Activated CD4-positive, alpha-beta T cell treated with anti-CD3 and anti-CD28 coated beads, Interleukin-2, Interleukin-6, amounts not matched to agents 100 ng/mL and 50 ng/mL, durations not matched to agents 16 hours and 8 hours (primary cell): ENCODE measurements around the gene B3GNT8.
A peak's percentile ranks its signal among the peaks of the same experiment; 100 is the strongest.
"Not testable (repeated sequence)": the region's sequence is repeated elsewhere in the genome, so short reads cannot be mapped to it uniquely, and the experiment has no call there.

Experiments used
- DNase-seq: peaks from one replicate; pipeline ENCODE4 v3.0.0-alpha.2; 2020

Gene B3GNT8

DNA sequence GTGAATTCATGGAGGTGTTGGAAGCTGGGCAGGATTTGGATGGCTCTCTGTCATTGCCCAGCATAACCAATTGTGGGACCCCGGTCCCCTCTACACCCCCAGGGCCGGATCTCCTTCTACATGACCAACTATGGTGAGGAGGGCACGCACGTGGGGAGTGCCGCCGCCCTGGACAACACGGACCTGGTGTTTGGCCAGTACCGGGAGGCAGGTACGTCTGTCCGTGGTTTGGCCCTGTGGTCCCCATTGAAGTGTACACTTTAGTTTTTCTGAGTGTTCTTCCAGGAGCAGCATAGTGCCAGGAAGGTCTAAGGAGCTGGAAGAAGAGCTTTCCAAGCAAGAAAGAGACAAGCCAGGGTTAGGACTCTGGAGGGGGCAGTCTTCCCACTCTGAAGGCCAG lies 13.2 kb downstream of the B3GNT8 start:
- no peak for DNase-seq

DNA sequence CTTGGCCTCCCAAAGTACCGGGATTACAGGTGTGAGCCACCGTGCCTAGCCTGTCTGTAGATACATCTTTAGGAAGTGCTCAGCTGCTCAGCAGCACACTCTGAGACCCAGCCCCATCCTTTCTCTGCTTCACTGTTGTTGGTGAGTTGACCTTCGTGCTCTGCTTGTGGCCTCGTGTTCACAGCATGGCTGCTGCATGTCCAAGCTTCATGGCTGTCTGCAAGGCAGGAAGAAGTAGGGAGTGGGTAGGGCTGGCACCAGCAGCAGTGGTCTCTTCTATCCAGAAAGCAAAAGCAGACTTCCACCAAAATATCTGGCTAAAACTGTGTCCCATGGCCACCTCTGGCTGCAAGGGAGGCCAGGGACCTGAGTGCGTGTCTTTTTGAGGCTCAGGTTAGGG lies 14.2 kb downstream of the B3GNT8 start:
- DNase-seq = no peak

DNA sequence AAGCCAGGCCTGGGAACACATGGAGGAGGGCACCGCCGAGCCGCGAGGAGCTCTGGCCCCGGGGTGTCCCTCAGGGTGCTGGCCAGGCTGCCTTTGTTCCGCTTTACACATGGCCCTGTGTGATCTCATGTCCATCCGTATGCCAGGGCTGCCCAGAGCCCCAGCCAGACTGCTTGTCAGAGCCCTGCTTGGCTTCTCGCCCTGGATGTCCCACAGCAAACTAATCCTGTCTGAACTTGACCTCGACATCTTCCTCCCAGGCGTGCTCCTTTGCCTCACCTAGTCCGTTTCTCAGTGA lies 15.3 kb downstream of the B3GNT8 start:
- no peak for DNase-seq

DNA sequence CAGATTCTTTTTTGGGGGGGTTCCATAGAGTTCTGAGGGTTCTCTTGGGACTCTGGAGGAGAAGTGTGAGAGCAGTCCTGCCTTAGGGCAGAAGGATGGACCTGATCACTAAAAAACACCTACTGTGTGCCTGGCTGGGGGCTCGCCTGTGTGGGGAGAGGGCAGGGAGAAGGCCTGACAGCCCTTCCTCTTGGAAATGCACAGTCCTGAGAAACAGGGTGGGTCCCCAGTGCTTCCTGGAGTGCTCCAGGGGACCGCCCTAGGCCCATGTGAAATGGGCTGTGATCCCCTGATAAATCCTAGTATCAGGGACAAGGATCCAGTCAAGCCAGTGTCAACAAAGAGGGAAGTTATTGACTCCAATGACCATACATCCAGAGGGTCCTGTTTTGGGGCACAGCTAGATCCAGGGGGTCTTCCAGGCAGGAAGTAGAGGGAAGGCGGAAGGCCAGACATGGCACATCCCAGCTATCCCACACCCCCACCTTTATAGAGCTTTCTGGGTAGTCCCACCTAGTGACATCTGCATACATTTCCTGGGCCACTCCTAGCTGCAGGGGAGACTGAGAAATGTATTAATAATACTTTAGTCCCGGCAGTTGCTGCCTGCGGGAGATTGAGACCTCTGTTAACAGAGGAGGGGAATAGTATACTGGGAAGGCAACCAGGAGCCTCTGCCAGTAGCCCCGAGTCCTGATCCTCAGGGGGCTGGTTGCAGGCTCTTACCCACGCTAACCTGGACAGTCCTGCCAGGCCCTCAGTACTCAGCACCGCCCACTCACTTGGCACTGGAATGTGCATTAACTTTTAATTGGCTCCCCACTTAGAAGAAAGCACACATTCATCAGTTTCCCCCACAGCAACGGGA lies 15.8 kb downstream of the B3GNT8 start:
- no peak for DNase-seq

DNA sequence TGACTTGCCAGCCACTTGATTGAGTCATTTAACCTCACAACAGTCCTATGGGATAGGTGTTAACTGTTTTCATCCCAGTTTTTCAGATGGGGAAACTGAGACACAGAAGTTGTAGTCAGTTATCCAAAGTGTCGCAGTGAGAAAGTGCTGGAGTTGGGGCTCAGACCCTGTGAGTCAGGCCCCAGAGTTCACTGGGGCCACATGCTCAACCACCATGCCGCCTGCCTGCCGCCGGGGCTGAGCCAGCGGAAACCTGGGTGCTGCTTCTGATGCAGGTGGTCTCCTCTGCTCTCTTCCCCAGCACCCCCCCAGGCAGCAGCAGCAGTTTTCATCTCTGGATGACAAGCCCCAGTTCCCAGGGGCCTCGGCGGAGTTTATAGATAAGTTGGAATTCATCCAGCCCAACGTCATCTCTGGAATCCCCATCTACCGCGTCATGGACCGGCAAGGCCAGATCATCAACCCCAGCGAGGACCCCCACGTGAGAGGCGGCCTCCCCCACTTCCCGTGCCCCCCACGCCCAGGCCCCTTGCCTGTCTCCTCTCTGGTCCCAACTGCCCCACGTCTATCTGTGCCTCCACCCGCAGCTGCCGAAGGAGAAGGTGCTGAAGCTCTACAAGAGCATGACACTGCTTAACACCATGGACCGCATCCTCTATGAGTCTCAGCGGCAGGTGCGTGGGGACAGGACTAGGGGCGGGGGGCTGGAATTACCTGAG lies 16.7 kb downstream of the B3GNT8 start:
- DNase-seq = no peak

DNA sequence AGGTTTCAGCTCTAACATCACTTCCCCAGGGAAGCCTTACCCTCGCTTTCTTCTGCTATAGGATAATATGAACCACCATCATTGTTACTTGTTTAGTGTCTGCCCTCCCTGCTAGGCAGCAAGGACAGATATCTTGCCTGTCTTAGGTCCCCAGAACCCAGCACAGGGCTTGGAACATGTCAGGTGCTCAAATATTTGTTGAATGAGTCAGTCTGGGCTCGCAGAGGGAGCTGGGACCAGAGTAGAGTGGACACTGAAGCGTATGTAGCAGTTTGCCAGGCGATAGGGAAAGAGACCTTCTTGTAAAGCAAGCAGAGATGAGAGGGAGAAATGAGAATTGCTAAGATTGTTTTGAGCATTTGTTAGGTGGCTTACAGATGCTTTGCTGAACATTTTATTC lies 17.9 kb downstream of the B3GNT8 start:
- DNase-seq = no peak

DNA sequence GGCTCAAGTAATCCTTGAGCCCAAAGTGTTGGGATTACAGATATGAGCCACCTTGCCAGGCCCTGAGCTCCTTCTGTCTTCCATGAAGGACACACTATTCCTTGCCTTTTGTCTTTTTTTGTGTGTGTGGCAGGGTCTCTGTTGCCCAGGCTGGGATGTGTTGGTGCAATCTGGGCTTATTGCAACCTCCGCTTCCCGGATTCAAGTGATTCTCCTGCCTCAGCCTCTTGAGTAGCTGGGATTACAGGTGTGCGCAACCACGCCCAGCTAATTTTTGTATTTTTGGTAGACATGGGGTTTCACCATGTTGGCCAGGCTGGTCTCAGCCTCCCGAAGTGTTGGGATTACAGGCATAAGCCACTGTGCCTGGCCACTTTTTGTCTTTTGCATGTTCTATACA lies 18.3 kb downstream of the B3GNT8 start:
- not testable (repeated sequence) for DNase-seq

DNA sequence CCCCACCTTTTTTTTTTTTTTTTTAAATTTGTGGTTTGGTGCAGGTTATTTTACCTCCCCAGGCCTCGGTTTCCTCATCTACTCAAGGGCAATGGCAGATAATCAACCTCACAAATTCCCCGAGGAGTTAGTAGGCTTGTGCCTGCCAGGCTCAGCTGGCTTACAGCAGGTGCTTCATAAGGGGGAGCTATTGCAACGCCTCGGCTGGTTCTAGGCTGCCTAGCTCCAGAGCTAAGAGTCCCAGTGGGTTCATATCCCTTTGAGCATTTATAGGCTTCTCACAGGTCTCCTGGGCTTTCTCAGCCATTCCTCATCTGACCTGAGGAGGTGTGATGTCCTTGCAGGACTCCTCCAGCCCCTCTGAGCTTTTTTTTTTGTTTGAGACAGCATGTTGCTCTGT lies 18.9 kb downstream of the B3GNT8 start:
- no peak for DNase-seq

DNA sequence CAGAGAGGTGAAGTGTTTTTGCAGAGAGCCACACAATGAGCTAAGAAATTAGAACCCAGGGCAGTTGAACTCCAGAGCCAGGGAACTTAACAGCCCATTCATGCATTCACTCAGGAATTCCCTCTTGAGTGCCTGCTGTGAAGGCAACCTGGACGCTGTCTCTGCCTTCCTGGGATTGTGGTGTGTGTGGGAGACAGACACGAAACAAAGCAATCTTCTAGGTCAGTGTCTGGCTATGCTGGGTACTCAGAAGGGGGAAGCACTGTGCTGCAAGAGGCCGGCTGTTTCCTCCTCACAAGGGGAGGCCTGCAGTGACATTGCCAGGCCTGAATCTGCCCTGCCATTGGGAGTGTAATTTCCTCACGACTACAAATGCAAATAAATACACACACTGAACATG lies 19.9 kb downstream of the B3GNT8 start:
- DNase-seq = no peak

DNA sequence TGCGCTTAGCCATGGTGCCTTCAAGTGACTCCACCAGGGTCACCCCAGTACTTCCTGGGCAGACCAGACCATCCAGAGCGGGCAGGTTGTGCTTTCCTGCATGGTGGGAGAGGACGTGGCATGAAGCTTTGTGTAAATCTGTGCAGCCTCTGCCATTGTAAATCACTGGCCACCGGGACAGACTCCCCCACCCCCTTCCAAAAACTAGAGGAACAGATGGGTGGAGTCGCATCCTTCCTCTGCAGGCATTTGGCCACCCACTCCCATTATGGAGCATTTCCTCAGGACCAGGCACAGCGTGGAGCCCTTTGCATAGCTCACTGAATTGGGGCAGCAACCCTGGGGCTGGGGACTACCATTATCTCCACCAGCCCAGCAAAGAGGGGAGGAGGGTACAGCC lies 21.4 kb downstream of the B3GNT8 start:
- no peak for DNase-seq

DNA sequence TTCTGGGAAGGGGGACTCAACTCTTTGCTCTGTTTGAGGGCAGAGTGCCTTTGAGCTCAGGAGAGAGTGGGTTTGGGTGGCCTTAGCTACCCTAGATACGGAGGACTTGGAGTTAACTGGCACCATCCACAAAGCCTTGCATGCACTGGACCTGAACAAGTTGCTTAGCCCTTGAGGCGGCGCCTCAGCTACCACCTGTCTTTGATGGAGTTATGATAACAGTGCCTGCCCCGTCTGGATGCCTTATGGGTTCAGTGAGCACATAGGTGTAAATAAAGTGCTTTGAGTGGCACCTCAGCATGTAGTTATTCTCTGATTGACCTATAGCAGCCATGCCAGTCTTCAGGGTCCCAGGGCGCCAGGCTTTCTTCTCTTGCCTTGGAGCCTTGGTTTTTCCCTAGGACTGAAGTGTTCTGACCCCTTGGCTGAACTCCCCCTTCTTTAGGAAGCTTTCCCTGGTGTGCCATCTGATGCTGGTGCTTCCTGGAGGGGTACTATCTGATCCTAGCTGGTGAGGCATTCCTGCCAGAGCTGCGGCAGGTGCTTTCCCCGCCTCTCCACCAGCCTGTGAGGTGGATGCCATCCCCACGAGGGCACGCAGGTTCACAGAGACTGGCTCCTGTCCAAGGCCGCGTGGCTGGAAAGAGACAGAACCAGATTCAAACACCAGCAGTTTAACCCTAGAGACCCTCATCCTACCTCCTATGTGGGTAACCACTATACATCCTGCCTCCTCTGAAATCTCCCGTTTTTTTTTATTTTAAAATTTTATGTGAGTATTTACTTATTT lies 23.8 kb downstream of the B3GNT8 start:
- no peak for DNase-seq

DNA sequence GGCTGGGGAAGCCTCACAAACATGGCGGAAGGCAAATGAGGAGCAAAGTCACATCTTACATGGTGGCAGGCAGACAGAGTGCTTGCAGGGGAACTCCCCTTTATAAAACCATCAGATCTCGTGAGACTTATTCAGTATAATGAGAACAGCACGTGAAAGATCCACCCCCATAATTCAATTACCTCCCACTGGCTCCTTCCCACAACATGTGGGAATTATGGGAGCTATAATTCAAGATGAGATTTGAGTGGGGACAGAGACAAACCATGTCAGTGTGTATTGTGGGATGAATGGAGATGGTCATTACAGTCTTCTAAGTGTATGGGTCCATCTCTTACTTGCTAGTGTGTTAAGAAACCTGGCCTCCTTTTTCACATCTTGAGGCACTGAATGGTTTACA lies 25.2 kb downstream of the B3GNT8 start:
- DNase-seq = no peak

DNA sequence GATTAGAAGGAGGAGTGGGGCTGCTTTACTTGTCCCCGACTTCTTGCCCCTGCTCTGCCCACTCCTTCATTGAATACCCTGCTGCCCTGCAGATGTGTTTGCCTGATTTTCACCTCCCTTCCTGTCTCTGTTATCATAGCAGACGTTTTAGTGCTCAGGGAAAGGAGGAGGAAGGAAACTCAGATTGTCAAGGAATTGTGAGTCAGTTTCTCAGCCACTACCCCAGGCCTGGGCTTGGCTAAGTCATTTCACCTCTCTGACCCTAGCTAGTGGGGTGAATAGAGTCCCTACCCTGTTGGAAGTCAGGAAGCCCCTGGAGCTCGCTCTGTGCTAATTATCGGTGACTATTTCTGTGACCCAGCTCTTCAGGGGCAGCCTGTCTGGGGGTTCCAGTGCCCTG lies 25.7 kb downstream of the B3GNT8 start:
- DNase-seq = no peak

DNA sequence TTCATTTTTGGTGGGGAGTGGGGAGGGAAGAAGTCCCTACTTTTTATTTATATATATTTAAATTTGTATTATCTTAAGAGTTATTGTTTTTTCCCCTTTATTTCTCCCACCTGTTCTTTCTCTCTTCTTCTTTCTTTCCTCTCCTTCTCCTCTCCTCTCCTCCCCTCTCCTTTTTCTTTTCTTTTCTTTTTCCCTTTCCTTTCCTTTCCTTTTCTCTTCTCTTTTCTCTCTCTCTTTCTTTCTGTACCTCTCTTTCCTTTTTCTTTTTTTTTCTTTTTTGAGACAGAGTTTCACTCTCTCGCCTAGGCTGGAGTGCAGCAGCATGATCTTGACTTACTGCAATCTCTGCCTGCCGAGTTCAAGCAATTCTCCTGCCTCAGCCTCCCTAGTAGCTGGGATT lies 27.6 kb downstream of the B3GNT8 start:
- no peak for DNase-seq

DNA sequence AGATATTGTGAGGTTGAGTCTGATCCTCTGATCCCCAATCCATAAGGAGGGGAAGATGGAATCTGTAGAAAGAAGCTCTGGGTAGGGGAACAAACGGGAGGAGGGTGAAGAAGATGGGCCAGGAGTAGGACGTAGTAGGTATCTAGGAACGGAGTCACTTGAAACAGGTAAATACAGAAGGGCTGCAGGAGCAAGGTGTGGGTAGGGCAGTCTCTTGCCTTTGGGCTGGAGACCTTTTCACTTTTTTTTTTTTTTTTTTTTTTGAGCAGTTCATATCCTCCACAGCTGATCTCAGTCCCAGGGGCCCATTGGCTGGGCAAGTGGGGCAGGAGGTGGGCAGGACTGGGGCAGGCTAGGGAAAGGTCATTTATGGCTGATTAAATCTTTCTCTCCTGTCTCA lies 28.1 kb downstream of the B3GNT8 start:
- DNase-seq = no peak

DNA sequence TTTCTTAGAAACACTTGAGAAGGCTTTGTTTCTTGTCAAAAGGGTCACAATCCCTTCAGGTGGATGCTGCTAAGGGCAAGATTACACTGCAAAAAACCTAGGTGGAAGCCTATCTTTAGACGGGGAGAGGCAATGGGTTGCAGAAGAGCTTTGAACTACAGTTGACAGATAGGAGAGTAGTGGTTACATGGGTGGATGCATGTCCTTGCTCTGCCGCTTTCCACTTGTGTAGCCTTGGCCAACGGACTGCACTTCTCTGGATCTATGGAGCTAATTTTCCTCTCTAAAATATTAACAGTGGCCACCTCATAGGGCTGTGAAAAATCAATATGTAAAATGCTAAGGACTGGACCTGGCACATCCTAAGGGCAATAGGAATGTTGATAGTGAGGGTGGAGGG lies 28.6 kb downstream of the B3GNT8 start:
- no peak for DNase-seq

DNA sequence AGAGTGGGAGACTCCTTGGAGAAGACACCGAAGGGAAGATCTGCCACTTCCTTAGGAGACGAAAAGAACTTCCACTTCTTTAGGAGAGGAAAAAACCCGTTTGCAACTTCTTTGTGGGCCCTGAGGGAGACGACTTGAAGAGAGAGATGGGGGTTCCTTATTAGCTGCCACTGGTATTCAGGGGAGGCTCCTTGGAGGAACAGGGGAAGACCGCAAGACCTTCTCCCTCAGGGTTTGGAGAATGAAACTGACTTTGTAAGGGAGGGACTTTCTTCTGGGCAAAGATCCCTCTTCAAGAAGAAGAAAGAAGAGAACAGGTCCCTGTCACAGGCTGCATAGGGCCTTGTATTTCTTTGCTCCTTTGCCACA lies 29.1 kb downstream of the B3GNT8 start:
- DNase-seq = peak; percentile 8

DNA sequence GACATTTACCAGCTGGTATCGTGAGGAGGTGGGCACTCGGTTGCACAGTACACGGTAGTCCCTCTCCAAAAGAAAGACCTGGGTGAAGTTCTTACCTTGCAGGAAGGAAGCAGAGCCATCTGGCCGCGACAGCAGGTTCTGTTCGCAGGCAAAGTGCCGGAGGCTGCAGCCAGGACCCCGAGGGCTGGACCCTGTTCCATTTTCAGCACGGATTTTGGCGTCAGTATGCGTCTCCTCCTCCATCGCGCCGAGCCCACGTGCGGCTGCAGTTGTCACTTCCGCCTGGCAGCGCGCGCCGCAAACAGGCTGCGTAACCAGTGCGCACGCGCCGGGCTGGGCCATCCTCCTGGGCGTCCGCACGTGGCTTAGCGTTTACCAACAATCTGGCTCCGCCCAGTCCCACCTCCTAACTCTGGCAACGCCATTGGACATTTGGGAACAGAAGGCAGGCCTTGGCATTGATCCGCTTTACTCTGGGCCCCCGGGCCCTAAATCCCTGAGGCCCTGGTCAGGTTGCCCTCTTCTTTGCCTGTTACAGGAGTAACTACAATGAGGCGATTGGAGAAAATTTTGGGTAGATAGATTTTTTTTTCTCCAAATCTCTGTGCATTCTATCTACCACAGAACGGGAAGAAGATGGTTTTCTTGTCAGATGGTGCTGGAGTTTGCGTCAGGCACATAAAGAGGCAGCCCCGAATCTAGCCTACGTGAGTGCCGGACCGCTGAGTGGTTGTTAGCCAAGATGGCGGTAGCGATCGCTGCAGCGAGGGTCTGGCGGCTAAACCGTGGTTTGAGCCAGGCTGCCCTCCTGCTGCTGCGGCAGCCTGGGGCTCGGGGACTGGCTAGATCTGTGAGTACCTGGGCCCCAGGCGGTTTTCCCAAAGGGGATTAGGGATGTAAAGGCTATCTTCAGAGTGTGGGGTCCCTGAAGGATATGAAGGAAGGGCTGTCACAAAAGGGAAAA lies 29.8 kb downstream of the B3GNT8 start, which contains the start of the genes BCKDHA and EXOSC5:
BCKDHA (plus strand) TSS at position 733 of the 964 bp plus-strand sequence; CDS start at position 743, 10 bp downstream.
EXOSC5 (minus strand) TSS at position 274 of the 964 bp plus-strand sequence; CDS start at position 243, 31 bp downstream.
- peak; percentile 99 for DNase-seq

DNA sequence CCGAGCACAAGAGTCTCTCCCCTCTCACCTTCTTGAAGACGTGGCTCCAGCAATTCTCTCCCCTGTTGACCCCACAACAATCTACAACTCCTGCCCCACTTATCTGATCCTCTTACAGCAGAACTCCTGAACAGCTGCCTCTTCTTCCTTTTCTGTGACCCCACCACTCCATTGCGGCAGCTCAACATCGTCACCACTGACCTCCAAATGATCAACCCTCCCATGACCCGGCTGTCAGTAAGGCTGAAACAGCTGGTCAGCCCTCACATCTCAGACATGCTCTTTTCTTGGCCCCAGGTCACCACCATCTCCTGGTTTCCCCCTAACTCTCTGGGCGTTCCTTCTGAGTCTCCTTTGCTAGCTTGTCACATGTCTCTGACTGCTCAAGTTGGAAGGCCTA lies 31.8 kb downstream of the B3GNT8 start:
- DNase-seq = no peak

DNA sequence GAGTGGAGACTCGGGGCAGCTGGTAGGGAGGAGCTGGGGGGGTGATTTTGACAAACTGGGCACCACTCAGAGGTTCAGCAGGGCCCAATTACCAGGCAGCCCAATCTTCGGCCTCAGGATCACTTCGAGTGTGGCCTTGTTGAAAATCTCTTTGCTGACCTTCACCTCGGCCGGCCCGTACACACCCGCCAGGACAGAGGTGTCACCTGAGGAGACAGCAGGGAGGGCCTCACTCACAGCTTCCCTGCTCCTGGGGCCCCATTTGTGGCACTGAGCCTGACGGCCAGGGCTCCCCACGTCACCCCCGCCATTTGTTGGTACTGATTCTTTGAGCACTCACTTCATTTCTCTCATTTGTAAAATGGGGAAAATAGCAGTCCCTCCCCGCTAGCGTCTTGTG lies 34.4 kb downstream of the B3GNT8 start:
- no peak for DNase-seq

DNA sequence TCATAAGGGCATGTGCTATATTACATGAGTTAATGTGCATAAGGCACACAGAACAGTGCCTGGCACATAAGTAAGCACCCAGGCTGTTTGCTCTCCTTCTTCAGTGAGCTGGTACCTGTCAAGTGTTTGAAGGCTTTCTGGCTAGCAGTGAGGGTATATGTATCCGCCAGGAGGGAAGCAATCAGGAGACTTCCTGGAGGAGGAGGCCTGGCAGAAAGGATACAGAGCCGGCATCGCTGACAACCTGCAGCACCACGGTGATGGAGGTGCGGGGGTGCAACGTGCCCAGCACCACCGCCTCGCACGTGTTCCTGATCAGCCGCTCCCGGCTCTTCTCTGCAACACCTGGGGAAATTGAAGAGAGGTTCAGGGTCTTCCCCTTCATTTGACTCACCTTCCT lies 35.6 kb downstream of the B3GNT8 start:
- DNase-seq = no peak

DNA sequence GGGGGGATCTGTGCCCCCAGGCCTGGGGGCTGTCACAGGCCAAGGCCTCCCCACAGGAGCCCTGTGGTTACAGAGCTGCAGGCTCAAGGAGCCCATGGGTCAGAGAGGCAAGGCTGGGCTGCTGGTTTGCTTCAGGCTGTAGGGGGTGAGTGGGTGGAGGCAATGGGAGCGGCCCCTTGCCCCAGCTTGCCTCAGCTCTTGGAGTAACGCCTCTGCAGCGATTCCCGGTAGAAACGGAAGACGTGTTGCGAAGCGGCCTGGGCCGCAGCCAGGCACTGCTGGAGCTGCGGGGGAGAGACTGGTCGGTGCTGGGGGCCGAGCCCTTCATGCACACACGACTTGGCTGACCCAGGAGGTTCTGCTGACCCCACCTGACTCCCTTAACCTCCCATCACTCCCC lies 40.7 kb downstream of the B3GNT8 start:
- DNase-seq = no peak

DNA sequence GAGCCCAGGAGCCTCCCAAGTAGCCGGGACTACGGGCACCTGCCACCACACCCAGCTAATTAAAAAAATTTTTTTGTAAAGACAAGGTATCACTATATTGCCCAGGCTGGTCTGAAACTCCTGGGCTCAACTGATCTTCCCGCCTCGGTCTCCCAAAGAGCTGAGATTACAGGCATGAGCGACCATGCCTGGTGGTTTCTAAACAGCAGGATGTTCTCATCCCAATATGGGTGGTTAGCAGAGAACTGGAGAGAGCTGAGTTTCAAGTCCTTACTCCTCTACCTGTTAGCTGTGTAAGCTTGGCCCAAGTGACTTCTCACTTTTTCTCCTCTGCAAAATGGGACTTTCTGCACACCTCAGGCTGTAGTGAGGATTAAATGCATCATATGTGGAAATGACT lies 42.8 kb downstream of the B3GNT8 start:
- DNase-seq = no peak
